ENCODE data around the gene NXPE1.

GRCh38 chr11:114609429-114609828, 49.7 kb upstream of the NXPE1 start:
- TF ChIP-seq, protein P1, sequence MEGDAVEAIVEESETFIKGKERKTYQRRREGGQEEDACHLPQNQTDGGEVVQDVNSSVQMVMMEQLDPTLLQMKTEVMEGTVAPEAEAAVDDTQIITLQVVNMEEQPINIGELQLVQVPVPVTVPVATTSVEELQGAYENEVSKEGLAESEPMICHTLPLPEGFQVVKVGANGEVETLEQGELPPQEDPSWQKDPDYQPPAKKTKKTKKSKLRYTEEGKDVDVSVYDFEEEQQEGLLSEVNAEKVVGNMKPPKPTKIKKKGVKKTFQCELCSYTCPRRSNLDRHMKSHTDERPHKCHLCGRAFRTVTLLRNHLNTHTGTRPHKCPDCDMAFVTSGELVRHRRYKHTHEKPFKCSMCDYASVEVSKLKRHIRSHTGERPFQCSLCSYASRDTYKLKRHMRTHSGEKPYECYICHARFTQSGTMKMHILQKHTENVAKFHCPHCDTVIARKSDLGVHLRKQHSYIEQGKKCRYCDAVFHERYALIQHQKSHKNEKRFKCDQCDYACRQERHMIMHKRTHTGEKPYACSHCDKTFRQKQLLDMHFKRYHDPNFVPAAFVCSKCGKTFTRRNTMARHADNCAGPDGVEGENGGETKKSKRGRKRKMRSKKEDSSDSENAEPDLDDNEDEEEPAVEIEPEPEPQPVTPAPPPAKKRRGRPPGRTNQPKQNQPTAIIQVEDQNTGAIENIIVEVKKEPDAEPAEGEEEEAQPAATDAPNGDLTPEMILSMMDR (IDR thresholded peaks at IDR 0.05; ENCODE audit: low read depth, low read length, poor library complexity, severe bottlenecking): no peak
- TF ChIP-seq EZH2phosphoT487 (IDR thresholded peaks at IDR 0.05; ENCODE audit: borderline replicate concordance, low read length): no peak
